ENCODE data around the gene JPH4.

The JPH4 gene

DNA sequence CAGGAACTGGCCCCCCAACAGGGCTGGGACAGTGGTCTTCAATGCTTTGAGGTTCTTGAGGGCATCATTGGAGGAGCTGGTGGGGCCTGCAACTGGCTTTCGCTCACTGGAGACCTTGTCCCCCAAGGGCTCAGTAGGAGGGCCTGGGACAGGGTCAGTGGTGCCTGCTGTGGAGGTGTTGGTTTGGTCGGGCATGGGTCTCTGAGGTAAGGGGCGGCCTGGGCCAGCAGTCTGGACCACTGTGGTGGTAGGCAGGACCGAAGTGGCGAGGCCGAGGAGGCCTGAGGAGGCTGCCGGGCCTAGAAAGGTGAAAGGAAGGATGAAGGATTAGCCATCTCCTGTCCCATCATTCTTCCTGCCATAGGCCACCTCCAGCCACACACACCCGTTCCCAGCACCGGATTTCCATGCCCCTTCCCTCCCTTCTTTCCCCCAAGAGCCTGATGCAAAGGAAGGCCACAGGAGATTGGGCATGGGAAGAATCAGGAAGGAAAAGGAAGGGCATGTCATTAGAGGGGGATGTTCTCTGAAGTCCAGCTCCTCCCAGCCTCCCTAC is 55.9 kb downstream of the JPH4 start:
- Mint-ChIP-seq H3K4me3 (no peak overlapping the region), H3K4me1 (no peaks in the 10 kb centered on the region), H3K36me3 (peaks cover 6% of the 10 kb centered on the region), H3K27ac (no peak overlapping the region), H3K9me3 (no peaks in the 10 kb centered on the region)
- ATAC-seq: no peak
- DNase-seq (ENCODE audit: low spot score in 2 of 2): no peak

DNA sequence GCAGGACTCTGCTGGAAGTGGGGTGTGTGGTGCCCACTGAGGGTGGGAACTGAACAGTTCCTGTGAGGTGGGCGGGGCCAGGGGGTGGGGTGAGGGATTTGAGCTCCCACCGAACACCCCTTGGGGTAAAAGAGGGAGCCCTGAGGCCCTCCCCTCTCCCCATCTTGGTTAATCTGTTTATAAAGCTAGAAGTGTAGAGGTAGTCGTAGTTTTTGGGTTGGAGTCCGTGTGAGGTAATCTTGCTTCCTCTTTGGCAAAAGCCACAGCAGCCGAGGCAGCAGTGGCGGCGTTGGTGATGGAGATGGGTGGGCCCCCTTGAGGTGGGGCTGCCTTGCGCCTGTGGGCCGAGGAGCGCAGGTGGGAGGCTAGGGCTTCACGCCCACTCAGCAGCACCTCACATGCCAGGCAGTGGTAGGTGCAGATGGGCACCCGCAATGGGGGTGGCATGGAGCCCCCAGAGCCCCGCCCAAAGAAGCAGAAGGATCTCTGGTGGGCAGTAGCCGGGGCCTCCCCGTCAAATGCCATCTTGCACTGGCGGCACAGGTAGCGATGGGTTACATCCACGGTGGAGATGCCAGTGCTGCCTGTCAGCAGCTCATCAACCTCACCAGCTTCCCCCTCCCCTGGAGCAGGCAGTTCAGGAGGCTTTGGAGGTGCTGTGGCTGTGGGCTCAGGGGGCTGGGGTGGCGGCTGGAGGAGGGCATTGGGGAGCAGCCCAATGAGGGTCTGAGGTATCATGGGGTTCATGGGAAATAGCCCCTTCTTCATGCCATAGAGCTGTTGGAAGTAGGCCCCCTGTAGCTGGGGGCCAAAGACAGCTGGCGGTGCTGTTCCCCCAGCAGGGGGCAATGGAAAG is 56.6 kb downstream of the JPH4 start:
- DNase-seq (ENCODE audit: low spot score in 2 of 2): no peak
- Mint-ChIP-seq H3K4me3 (no peak overlapping the region), H3K36me3 (peaks cover 6% of the 10 kb centered on the region), H3K4me1 (no peaks in the 10 kb centered on the region), H3K9me3 (no peaks in the 10 kb centered on the region), H3K27ac (peak overlapping the region; percentile 37)
- ATAC-seq: no peak

DNA sequence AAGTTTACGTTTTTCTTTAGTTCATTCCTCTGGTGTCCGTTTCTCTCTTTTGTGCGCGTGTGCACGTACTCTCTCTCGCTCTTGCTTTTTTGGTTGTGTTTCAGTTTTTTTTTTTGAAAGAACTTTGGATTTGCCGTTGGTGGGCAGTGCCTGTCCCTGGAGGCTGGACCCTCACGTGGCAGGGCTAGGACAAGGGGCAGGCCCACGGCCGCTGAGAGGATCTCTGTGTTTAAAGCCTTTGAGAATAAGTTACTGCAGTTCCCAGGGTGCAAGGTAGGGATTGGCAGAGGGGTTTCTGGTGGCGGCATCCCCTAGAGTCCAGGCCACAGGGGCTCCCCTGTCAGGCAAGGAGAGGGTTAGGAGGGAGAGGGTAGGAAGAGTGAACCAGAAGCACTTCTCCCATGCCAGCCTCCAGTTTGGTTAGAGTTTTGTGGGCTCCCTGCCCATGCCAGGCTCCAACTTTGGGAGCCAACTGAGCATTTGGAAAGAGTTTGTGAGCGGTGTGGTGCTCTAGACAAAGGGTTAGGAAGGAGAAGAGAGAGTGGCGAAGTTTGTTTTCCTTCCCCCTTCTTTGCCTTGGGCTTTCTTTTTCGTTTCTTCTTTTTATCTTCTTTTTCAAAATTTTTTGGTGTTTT is 57.6 kb downstream of the JPH4 start:
- no peak for ATAC-seq
- Mint-ChIP-seq H3K36me3 (peaks cover 6% of the 10 kb centered on the region), H3K4me1 (no peaks in the 10 kb centered on the region), H3K9me3 (no peaks in the 10 kb centered on the region), H3K27ac (no peak overlapping the region), H3K4me3 (no peak overlapping the region)
- no peak for DNase-seq (ENCODE audit: low spot score in 2 of 2)

DNA sequence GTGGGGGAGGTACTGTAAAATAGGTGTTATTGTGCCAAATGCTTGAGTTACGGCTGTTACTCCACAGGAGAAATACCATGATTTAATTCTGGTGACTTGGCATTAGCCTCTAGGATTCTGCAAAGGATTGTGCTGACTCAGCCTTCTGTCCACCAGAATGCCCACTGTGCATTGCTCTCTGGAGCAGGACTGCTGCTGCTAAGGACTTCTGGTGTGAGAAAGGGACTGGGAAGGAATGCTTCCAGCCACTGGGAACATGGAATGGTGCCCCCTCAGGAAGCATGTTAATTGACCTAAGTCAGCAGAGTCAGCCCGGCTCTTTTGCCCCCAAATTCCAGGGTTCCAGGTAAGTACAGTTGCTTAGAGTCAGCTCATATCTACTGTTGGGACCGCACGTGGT is 59.9 kb downstream of the JPH4 start:
- peaks cover 8% of the 10 kb centered on the region for H3K36me3 Mint-ChIP-seq
- H3K4me1 Mint-ChIP-seq: peaks cover 3% of the 10 kb centered on the region
- ATAC-seq (no peak), DNase-seq (ENCODE audit: low spot score in 2 of 2) (no peak)
- H3K4me3 Mint-ChIP-seq: no peak overlapping the region
- no peak overlapping the region for H3K27ac Mint-ChIP-seq
- no peaks in the 10 kb centered on the region for H3K9me3 Mint-ChIP-seq

Measured in stimulated activated effector memory CD8-positive, alpha-beta T cell treated with anti-CD3 and anti-CD28 coated beads, Interleukin-12 subunit alpha, Interleukin-12 subunit beta, amount 100 ng/mL, for 72 hours (primary cell).